ENCODE measurements around the gene MACIR.

The MACIR gene

DNA sequence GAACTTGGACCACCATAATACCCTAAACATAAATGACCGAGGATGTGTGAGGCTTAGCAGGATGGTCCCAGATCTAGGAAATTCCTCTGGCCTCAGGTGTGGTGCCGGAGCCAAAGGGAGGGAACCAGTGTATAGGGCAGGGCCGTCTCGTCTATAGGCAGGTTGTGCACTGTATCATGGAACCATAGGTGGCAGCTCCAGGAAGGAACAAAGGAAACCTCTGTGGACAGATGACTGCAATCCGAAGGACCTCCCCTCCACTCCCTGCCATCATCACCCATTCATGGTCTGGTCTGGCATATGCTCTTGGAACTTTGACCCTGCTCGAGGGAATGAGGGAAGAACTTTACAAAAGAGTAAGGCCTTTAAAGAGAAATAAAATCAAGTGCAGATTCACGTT lies 2.9 kb upstream of the MACIR start:
- no peak overlapping the region for H3K4me2 ChIP-seq (ENCODE audit: low read length)
- H4K8ac ChIP-seq (ENCODE audit: low read depth, low read length): no peak overlapping the region
- H3K4ac ChIP-seq (ENCODE audit: low read depth, low read length): no peak overlapping the region
- H3K18ac ChIP-seq (ENCODE audit: low read length): no peak overlapping the region
- no peak overlapping the region for H3K14ac ChIP-seq (ENCODE audit: low read length)
- H2BK12ac ChIP-seq (ENCODE audit: low read length): no peak overlapping the region
- no peak overlapping the region for H3K9ac ChIP-seq (ENCODE audit: low read length)
- no CpG with 5 or more reads among the region's 7 CpGs for WGBS (ENCODE audit: extremely low coverage, insufficient coverage, insufficient read length)
- peaks cover 15% of the 10 kb centered on the region for H3K79me2 ChIP-seq (ENCODE audit: control insufficient read depth, insufficient read depth, low read length, poor library complexity)
- H3K23ac ChIP-seq (ENCODE audit: low read length): no peak overlapping the region
- H3K79me1 ChIP-seq (ENCODE audit: low read length): peaks cover 16% of the 10 kb centered on the region
- peaks cover 0 to 7% of the 10 kb centered on the region in 2 experiments for H3K4me1 ChIP-seq (ENCODE audit: control insufficient read depth in 1 of 2, insufficient read depth in 2 of 2, low read length in 2 of 2)
- H4K12ac ChIP-seq (ENCODE audit: low read depth, low read length): no peak overlapping the region
- no peak overlapping the region for H2AK5ac ChIP-seq (ENCODE audit: low read length)
- DNase-seq: no peak
- no peak overlapping the region for H2BK5ac ChIP-seq (ENCODE audit: low read depth, low read length, poor library complexity)
- H2AFZ ChIP-seq (ENCODE audit: insufficient read depth, low read length, poor library complexity): no peak overlapping the region
- no peak overlapping the region for H3K27ac ChIP-seq (ENCODE audit: low read depth, low read length)
- no peaks in the 10 kb centered on the region for H3K36me3 ChIP-seq (ENCODE audit: control insufficient read depth in 1 of 2, insufficient read depth in 2 of 2, low read length in 2 of 2)
- H3K4me3 ChIP-seq (ENCODE audit: low read depth, low read length): peak overlapping the region; percentile 35
- H4K91ac ChIP-seq (ENCODE audit: low read depth, low read length): no peak overlapping the region
- no peaks in the 10 kb centered on the region for H3K9me3 ChIP-seq (ENCODE audit: insufficient read depth, low read depth, low read length)
- no peaks in the 10 kb centered on the region for H3K27me3 ChIP-seq (ENCODE audit: insufficient read depth, low read length)
- H2BK120ac ChIP-seq (ENCODE audit: insufficient read depth, low read length, poor library complexity): no peak overlapping the region

DNA sequence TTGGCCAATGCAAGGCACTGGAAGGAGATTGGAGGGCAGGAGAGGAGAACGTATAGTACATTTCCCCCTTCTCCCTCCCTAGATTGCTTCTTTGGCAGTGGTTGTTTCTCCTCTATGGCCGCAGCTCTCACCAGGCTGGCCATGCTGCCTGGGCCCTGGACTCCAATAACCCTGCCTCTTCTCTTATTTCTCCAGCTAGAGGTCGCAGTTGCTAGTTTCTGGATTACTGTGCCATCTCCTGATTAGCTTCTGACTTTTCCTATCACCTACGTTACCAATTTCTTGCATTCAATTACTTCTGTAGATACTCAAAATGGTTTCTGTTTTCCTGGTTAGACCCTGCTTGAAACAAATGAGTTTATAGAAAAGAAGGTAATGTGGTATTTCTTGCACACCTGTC lies 2.4 kb upstream of the MACIR start:
- Histone ChIP-seq H3K27ac (ENCODE audit: low read depth, low read length) (no peak overlapping the region), H3K14ac (ENCODE audit: low read length) (no peak overlapping the region), H4K91ac (ENCODE audit: low read depth, low read length) (no peak overlapping the region), H3K27me3 (ENCODE audit: insufficient read depth, low read length) (no peaks in the 10 kb centered on the region), H2BK120ac (ENCODE audit: insufficient read depth, low read length, poor library complexity) (no peak overlapping the region), H2AK5ac (ENCODE audit: low read length) (no peak overlapping the region), H4K12ac (ENCODE audit: low read depth, low read length) (no peak overlapping the region), H2BK12ac (ENCODE audit: low read length) (peak overlapping the region; percentile 45), H3K4ac (ENCODE audit: low read depth, low read length) (no peak overlapping the region), H3K79me1 (ENCODE audit: low read length) (peaks cover 17% of the 10 kb centered on the region), H3K9me3 (ENCODE audit: insufficient read depth, low read depth, low read length) (no peaks in the 10 kb centered on the region), H3K4me1 (ENCODE audit: control insufficient read depth in 1 of 2, insufficient read depth in 2 of 2, low read length in 2 of 2) (peaks cover 0 to 7% of the 10 kb centered on the region in 2 experiments), H3K4me3 (ENCODE audit: low read depth, low read length) (no peak overlapping the region), H3K79me2 (ENCODE audit: control insufficient read depth, insufficient read depth, low read length, poor library complexity) (peaks cover 16% of the 10 kb centered on the region), H2BK5ac (ENCODE audit: low read depth, low read length, poor library complexity) (no peak overlapping the region), H3K36me3 (ENCODE audit: control insufficient read depth in 1 of 2, insufficient read depth in 2 of 2, low read length in 2 of 2) (no peaks in the 10 kb centered on the region), H4K8ac (ENCODE audit: low read depth, low read length) (no peak overlapping the region), H2AFZ (ENCODE audit: insufficient read depth, low read length, poor library complexity) (no peak overlapping the region), H3K18ac (ENCODE audit: low read length) (no peak overlapping the region), H3K9ac (ENCODE audit: low read length) (no peak overlapping the region), H3K23ac (ENCODE audit: low read length) (no peak overlapping the region), H3K4me2 (ENCODE audit: low read length) (no peak overlapping the region)
- no CpG with 5 or more reads among the region's 4 CpGs for WGBS (ENCODE audit: extremely low coverage, insufficient coverage, insufficient read length)
- peak in 1 of 2 donors; percentile 21 for DNase-seq

DNA sequence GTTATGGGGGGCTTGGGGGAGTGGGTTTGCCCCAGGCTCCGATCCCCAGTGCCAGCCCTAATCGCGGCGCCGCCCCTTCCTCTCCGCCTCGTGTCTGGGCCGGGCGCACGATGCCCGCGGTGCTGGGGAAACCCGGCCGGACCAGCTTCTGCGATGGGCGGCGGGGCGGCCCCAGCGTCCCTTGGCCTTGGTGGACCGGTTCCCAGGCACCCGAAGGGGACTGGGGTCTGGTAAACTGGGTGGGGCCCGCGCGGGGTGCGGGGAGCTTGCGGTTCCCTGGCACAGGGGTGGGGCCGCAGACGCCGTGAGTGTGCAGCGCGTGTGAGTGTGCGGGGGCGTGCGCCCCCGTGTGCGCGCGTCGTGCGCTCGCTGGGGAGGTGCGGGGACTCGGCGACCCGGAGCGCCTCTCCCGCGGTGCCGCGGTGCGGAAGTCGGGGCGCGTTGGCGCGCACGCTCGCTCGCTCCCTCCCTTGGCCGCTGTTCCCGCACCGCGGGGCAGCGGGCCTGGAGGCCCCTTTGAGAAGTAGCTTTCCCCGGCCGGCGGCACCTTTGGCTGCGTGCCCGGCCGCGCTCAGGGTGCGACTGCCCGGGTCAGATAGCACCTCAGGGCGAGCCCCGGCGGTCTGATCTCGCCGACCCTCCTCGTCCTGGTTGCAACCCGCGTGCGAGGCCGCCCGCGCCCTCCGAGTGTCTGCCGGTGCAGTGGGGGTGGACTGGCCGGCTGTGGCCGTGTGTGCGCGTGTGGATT lies 568 bp downstream of the MACIR start:
- H2BK12ac ChIP-seq (ENCODE audit: low read length): peak overlapping the region; percentile 51
- peak overlapping the region; percentile 82 for H4K91ac ChIP-seq (ENCODE audit: low read depth, low read length)
- DNase-seq: peak; percentile 51 to 63
- H3K79me1 ChIP-seq (ENCODE audit: low read length): peaks cover 17% of the 10 kb centered on the region
- H3K36me3 ChIP-seq (ENCODE audit: control insufficient read depth in 1 of 2, insufficient read depth in 2 of 2, low read length in 2 of 2): no peaks in the 10 kb centered on the region
- H2BK120ac ChIP-seq (ENCODE audit: insufficient read depth, low read length, poor library complexity): peak overlapping the region; percentile 88
- H4K12ac ChIP-seq (ENCODE audit: low read depth, low read length): peak overlapping the region; percentile 89
- peak overlapping the region; percentile 91 for H3K4me2 ChIP-seq (ENCODE audit: low read length)
- H2BK5ac ChIP-seq (ENCODE audit: low read depth, low read length, poor library complexity): peak overlapping the region; percentile 84
- no peaks in the 10 kb centered on the region for H3K9me3 ChIP-seq (ENCODE audit: insufficient read depth, low read depth, low read length)
- H4K8ac ChIP-seq (ENCODE audit: low read depth, low read length): peak overlapping the region; percentile 70
- no peak overlapping the region for H3K23ac ChIP-seq (ENCODE audit: low read length)
- H3K4me1 ChIP-seq (ENCODE audit: control insufficient read depth in 1 of 2, insufficient read depth in 2 of 2, low read length in 2 of 2): peaks cover 0 to 7% of the 10 kb centered on the region in 2 experiments
- H2AFZ ChIP-seq (ENCODE audit: insufficient read depth, low read length, poor library complexity): peak overlapping the region; percentile 80
- peak overlapping the region; percentile 85 for H2AK5ac ChIP-seq (ENCODE audit: low read length)
- peak overlapping the region; percentile 92 for H3K9ac ChIP-seq (ENCODE audit: low read length)
- peaks cover 16% of the 10 kb centered on the region for H3K79me2 ChIP-seq (ENCODE audit: control insufficient read depth, insufficient read depth, low read length, poor library complexity)
- H3K27me3 ChIP-seq (ENCODE audit: insufficient read depth, low read length): no peaks in the 10 kb centered on the region
- peak overlapping the region; percentile 87 for H3K27ac ChIP-seq (ENCODE audit: low read depth, low read length)
- H3K14ac ChIP-seq (ENCODE audit: low read length): peak overlapping the region; percentile 99
- H3K4me3 ChIP-seq (ENCODE audit: low read depth, low read length): peak overlapping the region; percentile 90
- H3K4ac ChIP-seq (ENCODE audit: low read depth, low read length): peak overlapping the region; percentile 99
- WGBS (ENCODE audit: extremely low coverage, insufficient coverage, insufficient read length): no CpG with 5 or more reads among the region's 91 CpGs
- H3K18ac ChIP-seq (ENCODE audit: low read length): peak overlapping the region; percentile 96

DNA sequence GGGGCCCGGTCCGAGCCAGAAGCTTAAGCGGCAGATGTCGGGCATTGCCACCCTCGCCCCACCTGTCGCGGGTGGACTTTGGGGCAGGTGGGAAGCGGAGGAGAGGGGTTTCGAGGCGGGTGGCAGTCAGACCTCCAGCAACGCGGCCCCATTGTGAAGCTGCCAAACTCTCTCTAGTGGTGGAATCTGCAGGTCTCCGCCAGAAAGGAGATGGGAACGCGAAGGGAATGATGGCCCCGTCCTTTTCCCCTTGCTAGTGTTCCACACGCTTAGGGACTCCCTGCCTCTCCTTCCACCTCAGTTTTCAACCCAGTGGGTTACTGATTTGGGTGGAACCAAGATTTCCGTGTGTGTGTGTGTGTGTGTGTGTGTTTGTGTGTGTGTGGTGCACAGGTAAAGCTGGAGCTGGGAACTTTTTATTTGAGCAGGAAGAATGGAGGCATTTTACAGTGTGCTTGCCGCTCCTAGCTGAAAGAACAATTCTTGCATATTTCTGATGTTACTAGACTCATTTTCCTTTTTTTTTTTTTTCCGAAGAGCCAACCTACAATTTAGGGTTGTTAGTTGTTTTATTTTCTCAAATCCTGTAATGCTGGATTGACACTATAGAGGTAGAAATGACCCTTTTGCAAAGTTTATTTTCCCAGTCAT lies 1.3 kb downstream of the MACIR start:
- H3K18ac ChIP-seq (ENCODE audit: low read length): peak overlapping the region; percentile 96
- DNase-seq: peak in 1 of 2 donors; percentile 42
- peak overlapping the region; percentile 80 for H2AFZ ChIP-seq (ENCODE audit: insufficient read depth, low read length, poor library complexity)
- H3K36me3 ChIP-seq (ENCODE audit: control insufficient read depth in 1 of 2, insufficient read depth in 2 of 2, low read length in 2 of 2): no peaks in the 10 kb centered on the region
- H4K12ac ChIP-seq (ENCODE audit: low read depth, low read length): peak overlapping the region; percentile 89
- H3K4ac ChIP-seq (ENCODE audit: low read depth, low read length): peak overlapping the region; percentile 99
- H4K8ac ChIP-seq (ENCODE audit: low read depth, low read length): peak overlapping the region; percentile 70
- H3K9me3 ChIP-seq (ENCODE audit: insufficient read depth, low read depth, low read length): no peaks in the 10 kb centered on the region
- peak overlapping the region; percentile 85 for H2AK5ac ChIP-seq (ENCODE audit: low read length)
- H3K27ac ChIP-seq (ENCODE audit: low read depth, low read length): peak overlapping the region; percentile 87
- H3K4me1 ChIP-seq (ENCODE audit: control insufficient read depth in 1 of 2, insufficient read depth in 2 of 2, low read length in 2 of 2): peaks cover 0 to 7% of the 10 kb centered on the region in 2 experiments
- peak overlapping the region; percentile 78 for H3K23ac ChIP-seq (ENCODE audit: low read length)
- peak overlapping the region; percentile 82 for H4K91ac ChIP-seq (ENCODE audit: low read depth, low read length)
- no CpG with 5 or more reads among the region's 20 CpGs for WGBS (ENCODE audit: extremely low coverage, insufficient coverage, insufficient read length)
- H3K4me3 ChIP-seq (ENCODE audit: low read depth, low read length): peak overlapping the region; percentile 90
- peak overlapping the region; percentile 99 for H3K14ac ChIP-seq (ENCODE audit: low read length)
- peak overlapping the region; percentile 91 for H3K4me2 ChIP-seq (ENCODE audit: low read length)
- H3K79me2 ChIP-seq (ENCODE audit: control insufficient read depth, insufficient read depth, low read length, poor library complexity): peaks cover 16% of the 10 kb centered on the region
- H3K9ac ChIP-seq (ENCODE audit: low read length): peak overlapping the region; percentile 92
- H2BK5ac ChIP-seq (ENCODE audit: low read depth, low read length, poor library complexity): peak overlapping the region; percentile 84
- peak overlapping the region; percentile 51 for H2BK12ac ChIP-seq (ENCODE audit: low read length)
- H3K27me3 ChIP-seq (ENCODE audit: insufficient read depth, low read length): no peaks in the 10 kb centered on the region
- peak overlapping the region; percentile 88 for H2BK120ac ChIP-seq (ENCODE audit: insufficient read depth, low read length, poor library complexity)
- peaks cover 17% of the 10 kb centered on the region for H3K79me1 ChIP-seq (ENCODE audit: low read length)
